HepG2 (cell line): Measurements from ENCODE around the gene PIP5KL1. TPM values are rescaled to one million over a fixed set of nuclear protein-coding genes. Genes with fewer than 3 reads are reported as not detected.

Experiments
- ATAC-seq: fragments of 200-7000 bp; cut with Tn5 transposase; 3 replicates; pipeline ENCODE4 v1.9.1; 2020; ENCODE audit warnings: mild to moderate bottlenecking, moderate library complexity
- BruUV-seq: library from RNA; stranded (reverse); fragments of 400-500 nt; replicated peaks from 2 replicates; lab custom pipeline; 2021; lab: Mats Ljungman, UMichigan
- CTCF ChIA-PET: fragments of 300-600 bp; formaldehyde crosslinking; extraction: SDS; loops from one replicate; lab custom pipeline; 2021; ENCODE audit warnings: low total read pairs, inconsistent platforms, low intra/inter-chr PET ratio; lab: Yijun Ruan, JAX
- POLR2A ChIA-PET: fragments of 350-600 bp; sonication (Branson Sonifier 250); formaldehyde crosslinking; loops from one replicate; lab custom pipeline; 2020; ENCODE audit warnings: antibody characterized with exemption, inconsistent platforms; lab: Yijun Ruan, JAX
- DNase-seq: peaks from one replicate; pipeline ENCODE4 v3.0.0-alpha.2; 2015; ENCODE audit warnings: low spot score
- FAIRE-seq: peaks from 3 replicates; lab custom pipeline; 2011; peaks lifted over from hg19 to GRCh38; lab: Jason Lieb, UNC
- H2AFZ ChIP-seq: one replicate; pipeline ENCODE4 v1.6.1; 2011; ENCODE audit warnings: low read length, inconsistent platforms
- H3K27ac ChIP-seq: fragments of 300-600 bp; 3 replicates; pipeline ENCODE4 v1.8.0; 2011; ENCODE audit warnings: mixed run types, mild to moderate bottlenecking, mixed read lengths, low read length, inconsistent platforms; ENCODE audit not compliant: insufficient read depth; ENCODE audit errors: extremely low read length
- H3K27me3 ChIP-seq, 2 experiments: fragments of 200-600 bp in 1 of 2; 2 replicates in 1 of 2; 3 replicates in 1 of 2; pipeline versions ENCODE4 v1.6.0 to v1.8.0; 2011; ENCODE audit warnings: low read length in 2 of 2, mild to moderate bottlenecking in 2 of 2, moderate library complexity in 2 of 2, inconsistent platforms in 1 of 2; ENCODE audit not compliant: insufficient read depth in 2 of 2, control insufficient read depth in 1 of 2
- H3K36me3 ChIP-seq, 2 experiments: fragments of 200-600 bp in 1 of 2; replicated peaks in 1 of 2; 2 replicates in 1 of 2; 3 replicates in 1 of 2; pipeline versions ENCODE4 v1.5.1 to v1.8.0; 2011; ENCODE audit warnings: low read length in 2 of 2, inconsistent platforms in 1 of 2; ENCODE audit not compliant: insufficient read depth in 2 of 2, control insufficient read depth in 1 of 2
- H3K4me1 ChIP-seq: 2 replicates; pipeline ENCODE4 v1.5.1; 2012; ENCODE audit warnings: low read length, inconsistent platforms; ENCODE audit not compliant: insufficient read depth
- H3K4me2 ChIP-seq: 2 replicates; pipeline ENCODE4 v1.6.0; 2011; ENCODE audit warnings: low read depth, low read length, inconsistent platforms
- H3K4me3 ChIP-seq, 3 experiments: fragments of 200-600 bp in 1 of 3; sonication (generic), shearing (Covaris generic) in 1 of 3; replicated peaks in 1 of 3; 2 replicates each; pipeline ENCODE4 v1.5.1; 2011 to 2016; ENCODE audit warnings: low read length in 3 of 3, inconsistent platforms in 2 of 3, low read depth in 2 of 3, mild to moderate bottlenecking in 2 of 3, control low read depth in 1 of 3, mixed read lengths in 1 of 3; ENCODE audit not compliant: insufficient read depth in 1 of 3
- H3K79me2 ChIP-seq: one replicate; pipeline ENCODE4 v1.6.1; 2011; ENCODE audit warnings: low read length, inconsistent platforms; ENCODE audit not compliant: insufficient read depth
- H3K9ac ChIP-seq: 2 replicates; pipeline ENCODE4 v1.6.0; 2011; ENCODE audit warnings: mild to moderate bottlenecking, low read depth, low read length, inconsistent platforms; ENCODE audit not compliant: insufficient read depth
- H3K9me3 ChIP-seq: 2 replicates; pipeline ENCODE4 v1.5.1; 2012; ENCODE audit warnings: mild to moderate bottlenecking, low read length
- H4K20me1 ChIP-seq: 2 replicates; pipeline ENCODE4 v1.6.0; 2011; ENCODE audit warnings: inconsistent platforms, mild to moderate bottlenecking, low read length, moderate library complexity; ENCODE audit not compliant: insufficient read depth
- BRCA1 ChIP-seq: sonication (generic); formaldehyde crosslinking; IDR thresholded peaks from 2 replicates; pipeline ENCODE4 v1.4.0; 2020; ENCODE audit warnings: missing genetic modification reagents
- ETV6 ChIP-seq: sonication (generic); formaldehyde crosslinking; conservative IDR thresholded peaks from 2 replicates; pipeline ENCODE4 v1.4.0; 2020; ENCODE audit warnings: missing genetic modification reagents
- GATAD1 ChIP-seq: IDR thresholded peaks from 2 replicates; pipeline ENCODE4 v1.6.1; 2016; ENCODE audit warnings: missing genetic modification reagents, missing compliant biosample characterization
- HOXA3 ChIP-seq: sonication (generic); formaldehyde crosslinking; IDR thresholded peaks from 2 replicates; pipeline ENCODE4 v1.5.0; 2020; ENCODE audit warnings: missing genetic modification reagents
- NCOR1 ChIP-seq: fragments of 200-600 bp; sonication (generic); IDR thresholded peaks from 2 replicates; pipeline ENCODE4 v1.7.0; 2017; ENCODE audit warnings: antibody characterized with exemption, low read length, borderline replicate concordance
- RFXAP ChIP-seq: sonication (generic); formaldehyde crosslinking; IDR thresholded peaks from 2 replicates; pipeline ENCODE4 v1.4.0; 2020; ENCODE audit warnings: missing genetic modification reagents, borderline replicate concordance
- SP2 ChIP-seq: sonication (generic); formaldehyde crosslinking; IDR thresholded peaks from 2 replicates; pipeline ENCODE4 v1.5.1; 2020; ENCODE audit warnings: mild to moderate bottlenecking, missing genetic modification reagents
- TBX2 ChIP-seq: sonication (generic); formaldehyde crosslinking; IDR thresholded peaks from 2 replicates; pipeline ENCODE4 v1.5.0; 2020; ENCODE audit warnings: missing genetic modification reagents, mild to moderate bottlenecking, borderline replicate concordance
- THAP7 ChIP-seq: sonication (generic); formaldehyde crosslinking; IDR thresholded peaks from 2 replicates; pipeline ENCODE4 v1.8.1; 2023; ENCODE audit warnings: mild to moderate bottlenecking, missing genetic modification reagents
- ZNF235 ChIP-seq: sonication (generic); formaldehyde crosslinking; IDR thresholded peaks from 2 replicates; pipeline ENCODE4 v1.8.1; 2023; ENCODE audit warnings: mild to moderate bottlenecking, missing genetic modification reagents, borderline replicate concordance
- ZNF550 ChIP-seq: sonication (generic); formaldehyde crosslinking; IDR thresholded peaks from 2 replicates; pipeline ENCODE4 v1.4.0; 2020; ENCODE audit warnings: mild to moderate bottlenecking, missing genetic modification reagents, borderline replicate concordance
- ZSCAN29 ChIP-seq: sonication (generic); formaldehyde crosslinking; conservative IDR thresholded peaks from 2 replicates; pipeline ENCODE4 v1.4.0; 2020; ENCODE audit warnings: mild to moderate bottlenecking, missing genetic modification reagents
- WGBS: methylation state at CpG from one replicate; pipeline ENCODE4 v1.1.6; 2017; ENCODE audit warnings: low lambda C conversion rate; 5-methylcytosine and 5-hydroxymethylcytosine counted together
- in situ Hi-C: cut with HindIII; loops from 2 replicates; pipeline ENCODE4 v1.10.0; 2017; ENCODE audit warnings: low pct_unique_long_range_greater_than_20kb; ENCODE audit not compliant: extremely low pct_ligation_motif_present
- intact Hi-C: fragments of 100-400 bp; cut with micrococcal nuclease; formaldehyde crosslinking; loops from one replicate; pipeline ENCODE4 v1.10.0; 2022; ENCODE audit not compliant: unreplicated experiment
- polyA plus RNA-seq, 8 experiments: library from polyadenylated mRNA; depleted of rRNA in 3 of 8; stranded (reverse) in 7 of 8; unstranded in 1 of 8; fragments of >200 nt; fragmentation: Illumina TruSeq in 4 of 8; extraction: Trizol in 4 of 8; gene quantifications; 2 replicates each; pipeline versions ENCODE4 v1.2.1 to v1.2.3, GENCODE V29; 2011 to 2016; ENCODE audit warnings: low read depth in 4 of 8, missing spikeins in 1 of 8, mixed read lengths in 1 of 8; ENCODE audit not compliant: insufficient read depth in 1 of 8
- total RNA-seq, 5 experiments: library from RNA; depleted of rRNA; stranded (reverse); fragments of >200 nt; fragmentation: Illumina TruSeq; extraction: Trizol; gene quantifications; 2 replicates each; pipeline ENCODE4 v1.2.3, GENCODE V29; 2016; ENCODE audit warnings: low read depth in 1 of 5
- TF ChIP-seq, protein P1 (sequence below): sonication (generic); formaldehyde crosslinking; IDR thresholded peaks from 2 replicates; pipeline ENCODE4 v1.9.0; 2022; ENCODE audit warnings: low read depth, missing genetic modification reagents
- TF ChIP-seq, protein P2 (sequence below): sonication (generic); formaldehyde crosslinking; IDR thresholded peaks from 2 replicates; pipeline ENCODE4 v1.5.0; 2020; ENCODE audit warnings: missing genetic modification reagents, mild to moderate bottlenecking, borderline replicate concordance
- TF ChIP-seq, protein P3 (sequence below): IDR thresholded peaks from 2 replicates; pipeline ENCODE4 v1.6.1; 2016; ENCODE audit warnings: missing compliant biosample characterization, missing genetic modification reagents, borderline replicate concordance
- TF ChIP-seq, protein P4 (sequence below): sonication (generic); formaldehyde crosslinking; IDR thresholded peaks from 2 replicates; pipeline ENCODE4 v1.4.0; 2020; ENCODE audit warnings: missing genetic modification reagents

Gene PIP5KL1
- total and polyA plus RNA-seq, 2 of the 13 experiments (the other 11 are each of a cell fraction or from before 2014, with no cell fraction given) = 0.20 to 0.49 TPM

DNA sequence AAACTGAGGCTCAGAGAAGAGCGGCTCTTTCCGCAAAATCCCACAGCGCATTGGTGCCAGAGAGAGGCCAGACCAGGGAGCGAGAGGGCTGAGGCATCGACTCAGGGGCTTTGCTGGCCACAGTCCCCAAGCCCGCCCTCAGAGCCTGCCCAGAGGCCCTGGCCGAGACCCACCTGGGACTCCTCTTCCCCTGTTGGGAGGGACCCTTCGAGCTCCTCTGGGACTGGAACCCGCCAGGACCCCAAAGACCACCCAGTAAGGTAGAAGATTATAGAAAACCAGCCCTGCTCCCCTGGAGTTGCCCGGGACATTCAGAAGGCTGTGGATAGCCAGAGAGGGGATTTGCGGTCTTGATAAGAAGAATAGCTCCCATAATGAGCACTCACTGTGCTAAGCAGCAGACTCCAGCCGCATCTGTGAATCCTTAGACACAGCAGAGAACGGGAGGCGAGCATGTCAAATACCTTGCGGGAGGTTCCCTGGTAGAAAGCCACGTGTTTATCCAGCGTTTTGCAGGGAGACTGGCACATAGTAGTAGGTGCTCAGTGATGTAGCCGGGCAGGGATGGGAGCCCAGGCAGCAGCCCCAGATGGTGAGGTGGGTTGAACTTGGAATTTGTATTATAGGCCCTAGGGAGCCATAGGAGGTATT, 52.5 kb downstream of the PIP5KL1 start (continued):
- TF ChIP-seq ZNF235 (CRISPR knock-in tag) (no peak), TBX2 (CRISPR knock-in tag) (0 out of 2 replicates have a peak, but pooled peaks have one; percentile 10)
- TF ChIP-seq, protein P1, sequence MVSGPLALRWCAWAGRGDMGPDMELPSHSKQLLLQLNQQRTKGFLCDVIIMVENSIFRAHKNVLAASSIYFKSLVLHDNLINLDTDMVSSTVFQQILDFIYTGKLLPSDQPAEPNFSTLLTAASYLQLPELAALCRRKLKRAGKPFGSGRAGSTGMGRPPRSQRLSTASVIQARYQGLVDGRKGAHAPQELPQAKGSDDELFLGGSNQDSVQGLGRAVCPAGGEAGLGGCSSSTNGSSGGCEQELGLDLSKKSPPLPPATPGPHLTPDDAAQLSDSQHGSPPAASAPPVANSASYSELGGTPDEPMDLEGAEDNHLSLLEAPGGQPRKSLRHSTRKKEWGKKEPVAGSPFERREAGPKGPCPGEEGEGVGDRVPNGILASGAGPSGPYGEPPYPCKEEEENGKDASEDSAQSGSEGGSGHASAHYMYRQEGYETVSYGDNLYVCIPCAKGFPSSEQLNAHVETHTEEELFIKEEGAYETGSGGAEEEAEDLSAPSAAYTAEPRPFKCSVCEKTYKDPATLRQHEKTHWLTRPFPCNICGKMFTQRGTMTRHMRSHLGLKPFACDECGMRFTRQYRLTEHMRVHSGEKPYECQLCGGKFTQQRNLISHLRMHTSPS = peak; percentile 44; the same call in 1 of the 2 replicates

GRCh38 chr9:127877566-127877998, 53.0 kb downstream of the PIP5KL1 start, which contains the start of gene AK1:
AK1 (minus strand) TSS chr9:127877675; CDS start chr9:127874617, 3,058 bp downstream.
- Histone ChIP-seq H3K4me3 (peak within 1 kb of the TSS; percentile 67 to 82 (median 69)), H4K20me1 (no peaks in the 10 kb centered on the region), H3K27ac (peak within 1 kb of the TSS; percentile 14), H3K4me1 (peaks cover 38% of the 10 kb centered on the region), H3K27me3 (no peaks in the 10 kb centered on the region), H2AFZ (no peak within 1 kb of the TSS), H3K9me3 (no peaks in the 10 kb centered on the region), H3K36me3 (no peaks in the 10 kb centered on the region), H3K4me2 (peak within 1 kb of the TSS; percentile 100), H3K9ac (peak within 1 kb of the TSS; percentile 66), H3K79me2 (no peaks in the 10 kb centered on the region)
- ATAC-seq (peak; percentile 81), FAIRE-seq (no peak), DNase-seq (no peak)
- no TSS peak for BruUV-seq
- 0% methylated on average over 2 of the region's 44 CpGs for WGBS
- intact Hi-C loops (no loop called here), in situ Hi-C loops (no loop called here)
- CTCF ChIA-PET = no interaction called here
- POLR2A ChIA-PET = interaction anchor here (1.0 to 2.3 kb wide), 3 partner anchors 20 to 39 kb away, joined by 6 to 11 read pairs (median 6); partner anchors contain the start of gene ST6GALNAC4
- TF ChIP-seq SP2 (CRISPR knock-in tag) = no peak
- TF ChIP-seq ETV6 (CRISPR knock-in tag) = no peak
- TF ChIP-seq, protein P2, sequence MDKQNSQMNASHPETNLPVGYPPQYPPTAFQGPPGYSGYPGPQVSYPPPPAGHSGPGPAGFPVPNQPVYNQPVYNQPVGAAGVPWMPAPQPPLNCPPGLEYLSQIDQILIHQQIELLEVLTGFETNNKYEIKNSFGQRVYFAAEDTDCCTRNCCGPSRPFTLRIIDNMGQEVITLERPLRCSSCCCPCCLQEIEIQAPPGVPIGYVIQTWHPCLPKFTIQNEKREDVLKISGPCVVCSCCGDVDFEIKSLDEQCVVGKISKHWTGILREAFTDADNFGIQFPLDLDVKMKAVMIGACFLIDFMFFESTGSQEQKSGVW (CRISPR knock-in tag) = no peak
- no peak for TF ChIP-seq ZNF550 (CRISPR knock-in tag)
- TF ChIP-seq HOXA3 (CRISPR knock-in tag) = 0 out of 2 replicates have a peak, but pooled peaks have one; percentile 58
- TF ChIP-seq, protein P3, sequence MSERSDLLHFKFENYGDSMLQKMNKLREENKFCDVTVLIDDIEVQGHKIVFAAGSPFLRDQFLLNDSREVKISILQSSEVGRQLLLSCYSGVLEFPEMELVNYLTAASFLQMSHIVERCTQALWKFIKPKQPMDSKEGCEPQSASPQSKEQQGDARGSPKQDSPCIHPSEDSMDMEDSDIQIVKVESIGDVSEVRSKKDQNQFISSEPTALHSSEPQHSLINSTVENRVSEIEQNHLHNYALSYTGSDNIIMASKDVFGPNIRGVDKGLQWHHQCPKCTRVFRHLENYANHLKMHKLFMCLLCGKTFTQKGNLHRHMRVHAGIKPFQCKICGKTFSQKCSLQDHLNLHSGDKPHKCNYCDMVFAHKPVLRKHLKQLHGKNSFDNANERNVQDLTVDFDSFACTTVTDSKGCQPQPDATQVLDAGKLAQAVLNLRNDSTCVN (CRISPR knock-in tag) = no peak
- TF ChIP-seq RFXAP (CRISPR knock-in tag) = no peak
- TF ChIP-seq, protein P4, sequence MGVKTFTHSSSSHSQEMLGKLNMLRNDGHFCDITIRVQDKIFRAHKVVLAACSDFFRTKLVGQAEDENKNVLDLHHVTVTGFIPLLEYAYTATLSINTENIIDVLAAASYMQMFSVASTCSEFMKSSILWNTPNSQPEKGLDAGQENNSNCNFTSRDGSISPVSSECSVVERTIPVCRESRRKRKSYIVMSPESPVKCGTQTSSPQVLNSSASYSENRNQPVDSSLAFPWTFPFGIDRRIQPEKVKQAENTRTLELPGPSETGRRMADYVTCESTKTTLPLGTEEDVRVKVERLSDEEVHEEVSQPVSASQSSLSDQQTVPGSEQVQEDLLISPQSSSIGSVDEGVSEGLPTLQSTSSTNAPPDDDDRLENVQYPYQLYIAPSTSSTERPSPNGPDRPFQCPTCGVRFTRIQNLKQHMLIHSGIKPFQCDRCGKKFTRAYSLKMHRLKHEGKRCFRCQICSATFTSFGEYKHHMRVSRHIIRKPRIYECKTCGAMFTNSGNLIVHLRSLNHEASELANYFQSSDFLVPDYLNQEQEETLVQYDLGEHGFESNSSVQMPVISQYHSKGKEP (CRISPR knock-in tag) = no peak
- TF ChIP-seq GATAD1 = peak; percentile 62; the same call in 1 of the 2 replicates
- no peak for TF ChIP-seq ZSCAN29 (CRISPR knock-in tag)
- no peak for TF ChIP-seq THAP7 (CRISPR knock-in tag)
- TF ChIP-seq NCOR1 = no peak
- no peak for TF ChIP-seq BRCA1 (CRISPR knock-in tag)
